HepG2 (cell line): ENCODE measurements around the gene MACROD2. TPM values are rescaled to one million over a fixed set of nuclear protein-coding genes. Genes with fewer than 3 reads are reported as not detected.

Experiments
- ARID3A ChIP-seq: IDR thresholded peaks from 2 replicates; pipeline ENCODE4 v1.6.1; 2012; ENCODE audit warnings: low read depth, low read length, improper control_type of control experiment
- BCL3 ChIP-seq: sonication (generic); formaldehyde crosslinking; IDR thresholded peaks from 2 replicates; pipeline ENCODE4 v1.5.1; 2020; ENCODE audit warnings: mild to moderate bottlenecking, missing genetic modification reagents, moderate library complexity
- CBX2 ChIP-seq, 2 experiments: fragments of 200-600 bp in 1 of 2; sonication (generic); formaldehyde crosslinking in 1 of 2; IDR thresholded peaks; 2 replicates each; pipeline versions ENCODE4 v1.7.0 to v1.8.1; 2018 to 2022; ENCODE audit warnings: low read depth in 2 of 2, low read length in 1 of 2, mild to moderate bottlenecking in 1 of 2, missing genetic modification reagents in 1 of 2
- CCDC6 ChIP-seq: sonication (generic); formaldehyde crosslinking; IDR thresholded peaks from 2 replicates; pipeline ENCODE4 v1.8.1; 2022; ENCODE audit warnings: mild to moderate bottlenecking, missing genetic modification reagents, moderate library complexity
- CENPBD1 ChIP-seq: sonication (generic); formaldehyde crosslinking; IDR thresholded peaks from 2 replicates; pipeline ENCODE4 v1.8.0; 2022; ENCODE audit warnings: missing genetic modification reagents, low read depth, mild to moderate bottlenecking, borderline replicate concordance
- DRAP1 ChIP-seq: IDR thresholded peaks from 2 replicates; pipeline ENCODE4 v1.6.1; 2016; ENCODE audit warnings: missing genetic modification reagents, missing compliant biosample characterization
- EHMT2 ChIP-seq: fragments of 200-600 bp; sonication (generic); IDR thresholded peaks from 2 replicates; pipeline ENCODE4 v1.7.0; 2017; ENCODE audit warnings: antibody characterized with exemption, low read depth, low read length, borderline replicate concordance
- HNF4G ChIP-seq, 2 experiments: sonication (generic) in 1 of 2; formaldehyde crosslinking in 1 of 2; IDR thresholded peaks; 2 replicates each; pipeline versions ENCODE4 v1.4.0 to v1.6.1; 2011 to 2020; ENCODE audit warnings: borderline replicate concordance in 2 of 2, low read depth in 2 of 2, mild to moderate bottlenecking in 2 of 2, low read length in 1 of 2, missing genetic modification reagents in 1 of 2, moderate library complexity in 1 of 2
- HOXA7 ChIP-seq: sonication (generic); formaldehyde crosslinking; IDR thresholded peaks from 2 replicates; pipeline ENCODE4 v1.8.1; 2022; ENCODE audit warnings: mild to moderate bottlenecking, missing genetic modification reagents, moderate library complexity
- ISL2 ChIP-seq: sonication (generic); formaldehyde crosslinking; IDR thresholded peaks from 2 replicates; pipeline ENCODE4 v1.5.0; 2020; ENCODE audit warnings: missing genetic modification reagents
- ISX ChIP-seq: sonication (generic); formaldehyde crosslinking; conservative IDR thresholded peaks from 2 replicates; pipeline ENCODE4 v1.5.0; 2020; ENCODE audit warnings: missing genetic modification reagents
- PPARG ChIP-seq: conservative IDR thresholded peaks from 2 replicates; pipeline ENCODE4 v1.6.1; 2016; ENCODE audit warnings: missing biosample characterization, missing genetic modification reagents
- SRSF9 ChIP-seq: fragments of 200-400 bp; formaldehyde crosslinking; IDR thresholded peaks from 2 replicates; pipeline ENCODE4 v1.6.1; 2018; ENCODE audit warnings: borderline replicate concordance, mild to moderate bottlenecking, low read depth, low read length; ENCODE audit not compliant: insufficient read depth, poor library complexity, severe bottlenecking
- STAG1 ChIP-seq: sonication (generic); formaldehyde crosslinking; IDR thresholded peaks from 2 replicates; pipeline ENCODE4 v1.4.0; 2020; ENCODE audit warnings: missing genetic modification reagents
- ZNF136 ChIP-seq: sonication (generic); formaldehyde crosslinking; IDR thresholded peaks from 2 replicates; pipeline ENCODE4 v1.8.1; 2022; ENCODE audit warnings: low read depth, mild to moderate bottlenecking, moderate library complexity, missing genetic modification reagents
- ZNF138 ChIP-seq: sonication (generic); formaldehyde crosslinking; IDR thresholded peaks from 2 replicates; pipeline ENCODE4 v1.5.0; 2020; ENCODE audit warnings: mild to moderate bottlenecking, low read depth, missing genetic modification reagents
- ZNF230 ChIP-seq: sonication (generic); formaldehyde crosslinking; IDR thresholded peaks from 2 replicates; pipeline ENCODE4 v1.4.0; 2020; ENCODE audit warnings: mild to moderate bottlenecking, missing genetic modification reagents
- ZNF431 ChIP-seq: sonication (generic); formaldehyde crosslinking; IDR thresholded peaks from 2 replicates; pipeline ENCODE4 v1.9.0; 2022; ENCODE audit warnings: missing genetic modification reagents, low read depth, mild to moderate bottlenecking, borderline replicate concordance
- polyA plus RNA-seq, 8 experiments: library from polyadenylated mRNA; depleted of rRNA in 3 of 8; stranded (reverse) in 7 of 8; unstranded in 1 of 8; fragments of >200 nt; fragmentation: Illumina TruSeq in 4 of 8; extraction: Trizol in 4 of 8; gene quantifications; 2 replicates each; pipeline versions ENCODE4 v1.2.1 to v1.2.3, GENCODE V29; 2011 to 2016; ENCODE audit warnings: low read depth in 4 of 8, missing spikeins in 1 of 8, mixed read lengths in 1 of 8; ENCODE audit not compliant: insufficient read depth in 1 of 8
- total RNA-seq, 5 experiments: library from RNA; depleted of rRNA; stranded (reverse); fragments of >200 nt; fragmentation: Illumina TruSeq; extraction: Trizol; gene quantifications; 2 replicates each; pipeline ENCODE4 v1.2.3, GENCODE V29; 2016; ENCODE audit warnings: low read depth in 1 of 5
- TF ChIP-seq, protein P1 (sequence below): sonication (generic); formaldehyde crosslinking; IDR thresholded peaks from 2 replicates; pipeline ENCODE4 v1.4.0; 2020; ENCODE audit warnings: missing genetic modification reagents, mild to moderate bottlenecking, borderline replicate concordance
- TF ChIP-seq, protein P2 (sequence below): sonication (generic); formaldehyde crosslinking; IDR thresholded peaks from 2 replicates; pipeline ENCODE4 v1.9.0; 2021; ENCODE audit warnings: missing genetic modification reagents, borderline replicate concordance

MACROD2 gene
- total and polyA plus RNA-seq, 2 of the 13 experiments (the other 11 are each of a cell fraction or from before 2014, with no cell fraction given) = 0.13 to 0.51 TPM

GRCh38 chr20:16064989-16065707 is 2069.8 kb downstream of the MACROD2 start (continued):
- TF ChIP-seq, protein P1, sequence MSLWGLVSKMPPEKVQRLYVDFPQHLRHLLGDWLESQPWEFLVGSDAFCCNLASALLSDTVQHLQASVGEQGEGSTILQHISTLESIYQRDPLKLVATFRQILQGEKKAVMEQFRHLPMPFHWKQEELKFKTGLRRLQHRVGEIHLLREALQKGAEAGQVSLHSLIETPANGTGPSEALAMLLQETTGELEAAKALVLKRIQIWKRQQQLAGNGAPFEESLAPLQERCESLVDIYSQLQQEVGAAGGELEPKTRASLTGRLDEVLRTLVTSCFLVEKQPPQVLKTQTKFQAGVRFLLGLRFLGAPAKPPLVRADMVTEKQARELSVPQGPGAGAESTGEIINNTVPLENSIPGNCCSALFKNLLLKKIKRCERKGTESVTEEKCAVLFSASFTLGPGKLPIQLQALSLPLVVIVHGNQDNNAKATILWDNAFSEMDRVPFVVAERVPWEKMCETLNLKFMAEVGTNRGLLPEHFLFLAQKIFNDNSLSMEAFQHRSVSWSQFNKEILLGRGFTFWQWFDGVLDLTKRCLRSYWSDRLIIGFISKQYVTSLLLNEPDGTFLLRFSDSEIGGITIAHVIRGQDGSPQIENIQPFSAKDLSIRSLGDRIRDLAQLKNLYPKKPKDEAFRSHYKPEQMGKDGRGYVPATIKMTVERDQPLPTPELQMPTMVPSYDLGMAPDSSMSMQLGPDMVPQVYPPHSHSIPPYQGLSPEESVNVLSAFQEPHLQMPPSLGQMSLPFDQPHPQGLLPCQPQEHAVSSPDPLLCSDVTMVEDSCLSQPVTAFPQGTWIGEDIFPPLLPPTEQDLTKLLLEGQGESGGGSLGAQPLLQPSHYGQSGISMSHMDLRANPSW (CRISPR knock-in tag) = no peak
- no peak for TF ChIP-seq STAG1
- TF ChIP-seq BCL3 = no peak
- no peak for TF ChIP-seq CENPBD1 (CRISPR knock-in tag)
- no peak for TF ChIP-seq ZNF230 (CRISPR knock-in tag)
- TF ChIP-seq DRAP1 (CRISPR knock-in tag) = no peak
- no peak; the same call in 1 of the 2 replicates for TF ChIP-seq ARID3A
- TF ChIP-seq ZNF138 (CRISPR knock-in tag) = no peak
- no peak for TF ChIP-seq CBX2 (IDR thresholded peaks at IDR 0.05; ENCODE audit: low read depth, low read length)
- no peak for TF ChIP-seq CBX2 (CRISPR knock-in tag; IDR thresholded peaks at IDR 0.05; ENCODE audit: low read depth)
- no peak for TF ChIP-seq ZNF136 (CRISPR knock-in tag)
- no peak for TF ChIP-seq ZNF431
- peak; percentile 55; the same call in 1 of the 2 replicates for TF ChIP-seq ISL2 (CRISPR knock-in tag)
- no peak for TF ChIP-seq ISX (CRISPR knock-in tag)
- TF ChIP-seq CCDC6 (CRISPR knock-in tag) = no peak
- peak; percentile 45; the same call in 1 of the 2 replicates for TF ChIP-seq HNF4G (IDR thresholded peaks at IDR 0.05; ENCODE audit: borderline replicate concordance, low read depth, low read length)
- no peak for TF ChIP-seq HNF4G (CRISPR knock-in tag; IDR thresholded peaks at IDR 0.05; ENCODE audit: borderline replicate concordance, low read depth)
- TF ChIP-seq EHMT2 = no peak
- peak; percentile 58 for TF ChIP-seq PPARG
- no peak for TF ChIP-seq SRSF9
- no peak for TF ChIP-seq HOXA7 (CRISPR knock-in tag)
- TF ChIP-seq, protein P2, sequence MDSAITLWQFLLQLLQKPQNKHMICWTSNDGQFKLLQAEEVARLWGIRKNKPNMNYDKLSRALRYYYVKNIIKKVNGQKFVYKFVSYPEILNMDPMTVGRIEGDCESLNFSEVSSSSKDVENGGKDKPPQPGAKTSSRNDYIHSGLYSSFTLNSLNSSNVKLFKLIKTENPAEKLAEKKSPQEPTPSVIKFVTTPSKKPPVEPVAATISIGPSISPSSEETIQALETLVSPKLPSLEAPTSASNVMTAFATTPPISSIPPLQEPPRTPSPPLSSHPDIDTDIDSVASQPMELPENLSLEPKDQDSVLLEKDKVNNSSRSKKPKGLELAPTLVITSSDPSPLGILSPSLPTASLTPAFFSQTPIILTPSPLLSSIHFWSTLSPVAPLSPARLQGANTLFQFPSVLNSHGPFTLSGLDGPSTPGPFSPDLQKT (CRISPR knock-in tag) = no peak
